Activated gamma-delta T cell treated with Interleukin-2 at 50 U/mL for 16 hours (primary cell): Measurements from ENCODE around the gene U2AF1.
"Not testable (repeated sequence)": the region's sequence is repeated elsewhere in the genome, so short reads cannot be mapped to it uniquely, and the experiment has no call there.

Experiments used
- DNase-seq: peaks from one replicate; pipeline ENCODE4 v3.0.0-alpha.2; 2020

U2AF1 gene

GRCh38 chr21:43106965-43107793 is at the start of gene U2AF1:
U2AF1 (minus strand) TSS chr21:43107570; CDS start chr21:43107494, 76 bp downstream.
- not testable (repeated sequence) for DNase-seq

- not testable (repeated sequence) for DNase-seq
These were observed 46.2 kb upstream of the U2AF1 start for GRCh38 chr21:43153601-43154000.

- DNase-seq = not testable (repeated sequence)
These were observed 42.0 kb upstream of the U2AF1 start for GRCh38 chr21:43149344-43149743.

- not testable (repeated sequence) for DNase-seq
These were observed 40.6 kb upstream of the U2AF1 start for GRCh38 chr21:43147999-43148398.

GRCh38 chr21:43146637-43147036 is 39.3 kb upstream of the U2AF1 start:
- DNase-seq = not testable (repeated sequence)

GRCh38 chr21:43141407-43141806 is 34.0 kb upstream of the U2AF1 start:
- not testable (repeated sequence) for DNase-seq

- not testable (repeated sequence) for DNase-seq
These were observed 31.6 kb upstream of the U2AF1 start for GRCh38 chr21:43138944-43139343.

GRCh38 chr21:43134520-43134919 is 27.1 kb upstream of the U2AF1 start:
- not testable (repeated sequence) for DNase-seq

GRCh38 chr21:43130094-43130493 is 22.7 kb upstream of the U2AF1 start:
- not testable (repeated sequence) for DNase-seq

GRCh38 chr21:43115956-43116355 is 8.6 kb upstream of the U2AF1 start:
- not testable (repeated sequence) for DNase-seq

- not testable (repeated sequence) for DNase-seq
These were observed 7.1 kb upstream of the U2AF1 start for GRCh38 chr21:43114483-43114882.

- DNase-seq = not testable (repeated sequence)
These were observed 1.6 kb upstream of the U2AF1 start for GRCh38 chr21:43109006-43109405.

GRCh38 chr21:43108177-43108576 is 807 bp upstream of the U2AF1 start:
- DNase-seq = not testable (repeated sequence)

GRCh38 chr21:43107794-43108137 is 396 bp upstream of the U2AF1 start:
- not testable (repeated sequence) for DNase-seq

GRCh38 chr21:43104642-43105041 is 2.7 kb downstream of the U2AF1 start:
- not testable (repeated sequence) for DNase-seq

GRCh38 chr21:43102281-43102680 is 5.1 kb downstream of the U2AF1 start:
- DNase-seq = not testable (repeated sequence)

GRCh38 chr21:43101676-43102075 is 5.7 kb downstream of the U2AF1 start:
- DNase-seq = not testable (repeated sequence)

- not testable (repeated sequence) for DNase-seq
These were observed 6.4 kb downstream of the U2AF1 start for GRCh38 chr21:43101000-43101399.

GRCh38 chr21:43091979-43092614 is 15.3 kb downstream of the U2AF1 start:
- not testable (repeated sequence) for DNase-seq

- not testable (repeated sequence) for DNase-seq
These were observed 16.4 kb downstream of the U2AF1 start for GRCh38 chr21:43090947-43091346.

GRCh38 chr21:43089463-43089862 is 17.9 kb downstream of the U2AF1 start:
- DNase-seq = not testable (repeated sequence)

- DNase-seq = not testable (repeated sequence)
These were observed 24.6 kb downstream of the U2AF1 start for GRCh38 chr21:43082587-43083300.

- not testable (repeated sequence) for DNase-seq
These were observed 30.7 kb downstream of the U2AF1 start for GRCh38 chr21:43076643-43077042.
